Activated CD4-positive, CD25-positive, alpha-beta regulatory T cell treated with anti-CD3 and anti-CD28 coated beads, Interleukin-2, amount 50 U/mL, for 72 hours (primary cell): ENCODE measurements around the gene TGFB3.
"Not testable (repeated sequence)": the region's sequence is repeated elsewhere in the genome, so short reads cannot be mapped to it uniquely, and the experiment has no call there.

ENCODE experiments used
- DNase-seq: peaks from one replicate; pipeline ENCODE4 v3.0.0; 2021

The TGFB3 gene

DNA sequence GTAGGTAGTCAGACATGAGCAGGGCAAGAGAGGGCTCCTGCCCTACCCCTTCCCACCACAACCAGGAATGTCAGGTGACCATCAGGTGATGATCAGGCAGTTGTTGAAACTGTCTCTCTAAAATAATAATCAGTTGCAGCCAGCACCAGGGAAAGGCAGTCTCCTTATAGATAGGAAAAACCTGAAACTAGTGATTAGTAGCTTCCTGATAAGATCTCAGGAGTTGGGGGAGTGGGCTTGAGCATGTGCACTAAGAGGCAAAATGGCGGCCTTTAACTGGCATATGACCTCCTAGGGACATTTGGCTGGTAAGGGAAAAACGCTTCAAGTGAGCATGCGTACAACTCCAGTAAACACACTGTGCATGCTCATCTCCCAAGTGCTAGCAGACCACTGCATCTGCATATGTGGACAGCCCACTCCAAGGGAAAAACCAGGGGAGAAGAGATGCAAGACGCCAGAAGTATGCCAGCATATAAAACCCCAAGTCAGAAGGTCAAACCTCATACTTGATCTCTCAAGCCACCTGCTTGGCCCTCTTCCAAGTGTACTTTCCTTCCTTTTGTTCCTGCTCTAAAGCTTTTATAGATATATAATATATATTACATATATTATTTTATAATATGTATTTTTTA is 37.1 kb downstream of the TGFB3 start:
- no peak for DNase-seq

DNA sequence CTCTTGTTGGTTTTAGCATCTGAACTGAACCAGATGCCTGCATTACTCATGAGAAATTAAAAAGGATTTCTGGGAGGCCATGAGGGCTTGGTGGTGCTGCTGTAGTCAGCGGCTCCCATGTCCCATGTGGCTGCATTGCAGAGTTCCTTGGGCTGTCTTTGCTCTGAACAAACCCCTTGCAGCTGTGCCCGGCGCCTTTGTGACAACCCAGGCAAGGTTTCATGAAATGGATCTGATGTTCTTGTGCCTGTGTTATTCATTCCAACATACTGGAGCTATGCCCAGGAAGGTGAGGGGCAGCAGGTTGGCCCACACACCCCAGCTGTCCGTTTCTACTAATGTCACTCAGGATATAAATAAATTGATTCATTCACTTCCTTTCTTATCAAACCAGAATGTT is 40.8 kb downstream of the TGFB3 start:
- no peak for DNase-seq

DNA sequence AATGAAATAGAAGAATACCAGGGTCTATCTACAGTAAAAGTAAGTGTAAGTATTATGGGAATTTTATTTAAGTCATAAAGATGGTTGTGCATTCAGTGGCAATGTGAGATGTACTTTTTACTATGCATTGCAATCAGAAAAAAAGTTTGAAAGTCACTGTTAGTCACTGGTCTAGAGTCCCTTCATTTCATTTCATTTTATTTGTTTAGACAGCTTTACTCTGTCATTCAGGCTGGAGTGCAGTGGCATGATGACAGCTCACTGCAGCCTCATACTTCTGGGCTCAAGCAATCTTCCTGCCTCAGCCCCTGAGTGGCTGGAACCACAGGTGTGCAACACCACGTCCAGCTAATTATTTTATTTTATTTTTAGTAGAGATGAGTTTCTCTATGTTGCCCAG is 42.6 kb downstream of the TGFB3 start:
- no peak for DNase-seq

DNA sequence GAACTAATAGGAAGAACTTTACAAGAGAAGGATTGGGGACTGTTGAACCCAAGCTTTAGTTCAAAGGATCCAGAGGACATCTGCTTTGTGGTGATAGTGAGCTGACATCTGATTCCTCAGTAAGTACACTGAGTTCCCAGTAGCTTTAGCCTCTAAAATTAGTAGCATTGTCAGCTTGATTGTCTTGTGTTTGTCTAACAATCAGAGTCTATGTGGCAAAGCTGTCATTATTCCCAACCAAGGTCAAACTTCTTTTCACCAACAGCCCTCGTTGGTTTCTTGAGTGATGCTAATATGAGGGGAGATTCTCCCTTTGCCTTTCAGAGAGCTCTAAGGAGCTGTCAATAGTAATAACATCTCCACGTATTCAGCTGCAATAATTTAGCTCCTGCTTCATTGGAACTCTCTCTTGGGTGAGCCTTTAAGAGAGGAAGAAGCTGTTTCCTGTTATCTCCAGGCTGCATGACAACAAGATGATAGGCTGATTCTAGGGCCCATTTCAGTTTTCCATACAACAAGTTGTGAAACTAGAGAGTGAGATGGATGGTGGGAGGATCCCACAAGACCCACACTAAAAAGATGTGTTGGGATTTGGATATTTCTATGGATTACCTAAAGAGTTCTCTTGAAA is 46.7 kb downstream of the TGFB3 start:
- DNase-seq = no peak

DNA sequence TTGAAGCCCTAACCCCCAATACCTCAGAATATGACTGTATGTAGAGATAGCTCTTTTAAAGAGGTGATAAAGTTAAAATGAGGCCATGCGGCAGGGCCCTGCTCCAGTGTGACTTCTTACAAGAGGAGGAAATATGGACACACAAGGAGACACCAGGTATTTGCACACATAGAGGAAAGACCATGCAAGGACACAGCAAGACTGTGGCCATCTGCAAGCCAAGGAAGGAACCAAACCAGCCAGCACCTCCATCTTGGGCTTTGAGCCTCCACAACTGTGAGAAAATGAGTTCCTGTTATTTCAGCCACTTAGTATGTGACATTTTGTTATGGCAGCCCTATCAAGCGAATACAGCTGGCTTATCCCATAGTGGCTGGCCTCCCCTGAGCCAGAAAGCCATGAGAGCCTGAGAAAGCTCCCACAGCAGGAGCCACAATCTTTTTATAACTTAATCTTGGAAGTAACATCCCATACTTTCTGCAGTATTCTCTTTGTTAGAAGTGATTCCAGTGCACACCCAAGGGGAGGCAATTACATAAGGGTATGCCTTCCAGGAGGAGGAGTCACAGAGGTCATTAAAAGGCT is 48.0 kb downstream of the TGFB3 start:
- DNase-seq = no peak

DNA sequence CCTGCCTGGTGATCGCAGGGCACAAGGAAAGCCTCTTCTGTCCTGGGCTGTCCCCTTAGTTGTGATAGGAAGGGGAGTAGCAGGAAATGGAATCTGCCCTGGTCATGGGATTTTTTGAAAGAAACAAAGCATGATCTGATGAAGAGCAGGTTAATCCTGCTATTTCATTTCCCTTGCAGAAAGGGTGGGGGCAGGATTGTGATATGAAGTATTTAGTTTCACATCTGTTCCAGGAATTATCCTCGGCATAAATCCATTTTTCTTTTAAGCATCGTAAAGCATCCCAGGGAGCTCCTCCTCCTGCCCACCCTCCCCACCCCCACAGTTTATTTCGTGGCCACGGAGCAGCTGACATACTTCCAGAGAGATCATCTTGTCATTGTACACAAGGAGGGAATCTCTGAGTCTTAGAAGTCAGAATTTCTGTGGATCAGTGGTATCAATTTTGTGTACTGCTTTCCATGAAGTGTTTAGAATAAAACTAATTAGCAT is 53.1 kb downstream of the TGFB3 start:
- no peak for DNase-seq

DNA sequence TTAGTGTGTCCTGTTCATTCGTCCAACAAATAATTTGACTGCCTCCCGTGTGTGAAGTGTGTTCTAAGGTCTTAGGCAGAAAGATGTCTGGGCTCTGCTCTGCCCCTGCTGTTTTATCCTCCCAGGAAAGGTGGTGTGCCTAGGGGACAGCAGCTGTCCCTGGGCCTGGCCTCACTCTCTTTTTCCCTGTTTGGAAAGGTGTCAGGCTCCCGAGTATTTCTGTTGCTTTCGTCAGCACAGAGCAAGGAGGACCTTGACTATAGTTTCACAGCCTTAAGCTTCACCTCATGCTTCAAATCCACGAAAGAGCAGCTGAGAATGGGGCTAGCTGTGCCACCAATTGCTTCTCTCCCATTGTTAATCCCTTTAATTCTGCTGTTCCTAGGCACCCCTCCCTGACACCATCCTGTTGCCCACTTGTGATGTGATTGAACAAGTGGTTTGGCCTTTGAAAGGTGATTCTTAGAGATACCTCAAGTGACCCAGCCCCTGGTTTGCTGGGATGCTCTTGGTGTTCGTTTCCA is 54.2 kb downstream of the TGFB3 start:
- no peak for DNase-seq

DNA sequence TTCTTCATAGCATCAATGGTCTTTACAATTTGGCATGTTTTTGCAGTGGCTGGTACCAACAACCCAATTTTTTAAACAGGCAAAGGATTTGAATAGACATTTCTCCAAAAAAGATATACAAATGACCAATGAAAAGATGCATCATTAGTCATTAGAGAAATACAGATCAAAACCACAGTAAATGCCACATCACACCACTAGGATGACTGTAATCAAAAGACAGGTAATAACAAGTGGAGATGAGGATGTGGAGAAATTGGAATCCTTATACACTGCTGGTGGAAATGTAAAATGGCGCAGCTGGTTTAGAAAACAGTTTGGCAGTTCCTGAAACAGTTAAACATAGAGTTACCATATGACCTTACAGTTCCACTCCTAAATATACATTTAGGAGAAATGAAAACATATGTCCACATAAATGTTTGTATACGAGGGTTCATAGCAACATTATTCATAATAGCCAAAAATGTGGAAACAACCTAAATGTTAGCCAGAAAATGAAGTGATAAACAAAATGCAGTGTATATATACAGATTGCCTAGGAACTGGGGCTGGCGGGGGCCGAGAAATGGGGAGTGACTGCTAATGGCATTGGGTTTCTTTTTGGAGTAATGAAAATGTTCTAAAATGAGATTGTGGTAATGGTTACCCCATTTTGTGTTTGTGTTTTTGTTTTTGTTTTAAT is 55.2 kb downstream of the TGFB3 start:
- DNase-seq = no peak

DNA sequence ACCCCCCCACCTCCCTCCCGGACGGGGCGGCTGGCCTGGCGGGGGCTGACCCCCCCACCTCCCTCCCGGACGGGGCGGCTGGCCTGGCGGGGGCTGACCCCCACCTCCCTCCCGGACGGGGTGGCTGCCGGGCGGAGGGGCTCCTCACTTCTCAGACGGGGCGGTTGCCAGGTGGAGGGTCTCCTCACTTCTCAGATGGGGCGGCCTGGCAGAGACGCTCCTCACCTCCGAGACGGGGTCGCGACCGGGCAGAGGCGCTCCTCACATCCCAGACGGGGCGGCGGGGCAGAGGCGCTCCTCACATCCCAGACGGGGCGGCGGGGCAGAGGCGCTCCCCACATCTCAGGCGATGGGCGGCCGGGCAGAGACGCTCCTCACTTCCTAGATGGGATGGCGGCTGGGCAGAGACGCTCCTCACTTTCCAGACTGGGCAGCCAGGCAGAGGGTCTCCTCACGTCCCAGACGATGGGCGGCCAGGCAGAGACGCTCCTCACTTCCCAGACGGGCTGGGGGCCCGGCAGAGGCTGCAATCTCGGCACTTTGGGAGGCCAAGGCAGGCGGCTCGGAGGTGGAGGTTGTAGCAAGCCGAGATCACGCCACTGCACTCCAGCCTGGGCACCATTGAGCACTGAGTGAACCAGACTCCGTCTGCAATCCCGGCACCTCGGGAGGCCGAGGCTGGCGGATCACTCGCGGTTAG is 56.5 kb downstream of the TGFB3 start:
- DNase-seq = not testable (repeated sequence)

DNA sequence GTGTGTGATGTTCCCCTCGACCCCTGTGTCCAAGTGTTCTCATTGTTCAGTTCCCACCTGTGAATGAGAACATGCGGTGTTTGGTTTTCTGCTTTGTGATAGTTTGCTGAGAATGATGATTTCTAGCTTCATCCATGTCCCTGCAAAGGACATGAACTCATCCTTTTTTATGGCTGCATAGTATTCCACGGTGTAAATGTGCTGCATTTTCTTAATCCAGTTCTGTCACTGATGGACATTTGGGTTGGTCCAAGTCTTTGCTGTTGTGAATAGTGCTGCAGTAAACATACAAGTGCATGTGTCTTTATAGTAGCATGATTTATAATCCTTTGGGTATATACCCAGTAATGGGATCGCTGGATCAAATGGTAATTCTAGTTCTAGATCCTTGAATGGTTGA is 61.4 kb downstream of the TGFB3 start:
- DNase-seq = not testable (repeated sequence)

DNA sequence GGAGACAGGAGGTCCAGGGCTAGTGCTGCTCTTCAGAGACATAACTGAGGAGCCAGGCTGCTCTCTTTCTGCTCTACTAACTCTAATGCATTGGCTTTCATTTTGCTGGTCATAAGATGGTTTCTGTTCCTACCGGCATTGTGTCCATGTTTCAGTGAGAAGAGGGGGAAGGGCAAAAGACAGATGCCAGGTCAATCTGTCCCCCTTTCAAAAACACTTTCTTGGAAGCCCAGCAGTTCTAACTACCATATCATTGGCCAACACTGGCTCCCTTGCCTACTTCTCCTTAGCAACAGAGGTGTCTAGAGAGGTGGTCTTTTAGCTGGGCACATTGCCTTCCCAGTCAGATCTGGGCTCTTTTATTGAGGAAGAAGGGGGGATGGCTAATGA is 63.9 kb downstream of the TGFB3 start:
- DNase-seq = no peak

DNA sequence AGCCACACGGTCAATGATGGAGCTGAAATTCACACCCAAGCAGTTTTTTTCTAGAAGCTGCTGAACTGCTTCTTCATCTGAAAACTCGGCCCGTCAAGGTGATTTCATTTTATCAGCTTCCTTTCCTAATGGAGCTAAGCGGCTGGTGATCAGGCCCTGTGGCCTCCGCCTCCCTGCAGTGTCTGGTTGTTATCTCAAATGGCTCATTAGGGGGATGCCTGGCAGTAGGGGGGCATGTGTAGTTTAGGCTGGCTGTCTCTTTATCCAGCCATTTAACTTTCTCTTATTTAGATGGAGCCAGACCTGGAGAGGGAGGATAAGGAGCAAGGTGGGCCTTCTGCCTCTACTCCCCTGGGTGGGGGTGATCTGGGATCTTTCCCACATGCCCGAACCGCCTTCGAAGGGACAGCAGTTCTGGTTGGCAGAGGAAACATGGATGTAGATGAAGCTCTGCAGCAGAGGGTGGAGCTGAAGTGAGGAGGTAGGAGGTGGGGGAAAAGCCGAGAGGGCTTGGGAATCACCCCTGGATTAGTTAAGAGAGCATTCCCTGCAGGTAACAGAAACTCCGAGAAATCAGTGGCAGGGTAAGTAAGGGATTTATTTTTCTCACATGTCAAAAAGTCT is 64.4 kb downstream of the TGFB3 start:
- no peak for DNase-seq

DNA sequence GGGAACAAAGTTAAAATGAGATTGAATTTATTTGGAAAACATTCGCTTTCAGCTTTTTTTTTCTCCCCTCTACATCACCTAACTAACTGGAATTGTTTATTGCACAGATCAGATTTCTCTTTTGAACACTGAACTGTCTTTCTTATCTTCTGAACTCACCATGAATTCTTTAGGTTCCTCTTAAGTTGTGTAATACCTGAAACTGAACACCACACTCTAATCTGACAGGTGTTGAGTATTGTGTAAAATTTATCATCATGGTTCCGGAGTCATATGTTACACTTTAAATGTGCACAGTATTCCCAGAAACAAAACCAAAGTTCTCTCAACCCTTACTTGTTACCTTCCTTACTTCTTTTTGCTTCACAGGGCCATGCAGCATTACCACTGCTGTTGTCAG is 66.8 kb downstream of the TGFB3 start:
- no peak for DNase-seq

DNA sequence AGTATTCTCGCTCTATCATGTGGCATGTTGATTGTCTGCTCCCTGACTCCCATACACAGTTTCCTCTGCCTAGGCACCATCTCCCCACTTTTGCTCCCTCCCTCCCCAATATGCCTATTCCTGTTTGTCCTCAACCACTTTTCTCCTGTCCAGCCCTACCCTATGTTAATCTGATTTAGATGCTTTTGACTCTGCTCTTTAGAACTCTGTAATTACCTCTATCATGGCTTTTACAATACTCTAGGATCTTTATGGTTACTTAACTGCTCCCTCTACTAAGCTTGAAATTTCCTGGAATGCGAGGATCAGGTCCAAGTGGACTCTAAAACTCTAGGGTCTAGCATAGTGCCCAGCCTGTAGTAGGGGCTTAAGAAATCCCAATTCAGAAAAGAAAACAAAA is 68.6 kb downstream of the TGFB3 start:
- DNase-seq = no peak

DNA sequence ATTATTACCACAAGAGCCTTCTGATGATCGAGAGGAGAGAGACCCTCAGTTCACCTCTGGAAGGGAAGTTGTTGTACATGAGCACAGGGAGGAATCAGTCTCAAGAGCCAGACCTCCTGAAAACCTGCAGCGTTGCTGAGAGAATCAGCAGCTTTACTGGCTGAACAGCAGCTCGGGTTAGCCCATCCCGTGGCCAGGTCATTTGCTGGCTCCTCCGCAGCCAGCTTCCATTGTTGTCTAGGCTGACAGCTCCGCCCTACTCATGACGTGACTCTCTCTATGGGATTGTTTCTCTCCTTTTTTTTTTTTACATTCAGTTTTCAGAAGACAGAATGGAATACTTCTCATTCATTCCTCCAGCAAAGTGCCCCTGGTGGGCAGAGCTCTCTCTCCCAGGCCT is 69.9 kb downstream of the TGFB3 start:
- no peak for DNase-seq

DNA sequence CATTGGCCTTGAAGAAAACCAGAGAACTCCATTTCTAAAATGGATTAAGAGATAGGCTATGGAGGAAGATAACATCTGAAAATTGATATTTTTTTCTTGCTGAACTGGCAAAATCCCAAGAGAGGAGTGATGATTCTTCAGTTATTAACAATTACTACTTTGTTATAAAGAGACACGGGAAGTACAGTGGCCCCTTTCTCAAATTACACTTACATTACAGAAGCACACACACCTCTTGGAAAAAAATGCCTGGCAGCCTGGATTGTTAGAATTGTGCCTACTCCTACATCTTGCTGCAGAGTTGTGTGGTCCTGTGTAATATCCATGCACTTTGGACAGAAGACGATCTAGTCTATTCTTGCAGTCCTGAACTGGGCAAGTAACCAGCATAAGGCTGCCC is 71.7 kb downstream of the TGFB3 start:
- DNase-seq = no peak

DNA sequence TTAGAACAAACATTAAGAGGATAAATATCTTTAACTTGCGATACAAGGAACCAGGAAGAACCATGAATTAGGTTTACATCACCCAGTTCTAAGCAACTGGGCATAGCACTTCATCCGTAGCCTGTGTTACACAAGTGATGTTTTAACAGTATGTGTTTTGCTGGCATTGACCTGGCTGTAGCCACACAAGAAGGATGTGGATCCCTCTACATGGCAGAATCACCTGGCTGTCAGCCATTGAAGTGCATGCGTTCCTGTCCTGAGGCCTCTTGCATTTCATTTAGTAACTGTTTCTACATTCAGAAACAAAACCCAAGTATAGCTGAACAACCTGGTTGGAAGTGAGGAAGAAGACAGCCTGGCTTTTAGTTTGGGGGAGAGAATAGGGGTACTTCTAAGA is 72.2 kb downstream of the TGFB3 start:
- DNase-seq = no peak
